NCI-H2227 (cell line): ENCODE measurements around the gene TTC7B.

Experiments
- DNase-seq: peaks from one replicate; lab custom pipeline; 2025; ENCODE audit not compliant: unreplicated experiment; lab: John Stamatoyannopoulos, UW

The TTC7B gene

GRCh38 chr14:90651271-90651804 is 164.9 kb downstream of the TTC7B start:
- no peak for DNase-seq

DNA sequence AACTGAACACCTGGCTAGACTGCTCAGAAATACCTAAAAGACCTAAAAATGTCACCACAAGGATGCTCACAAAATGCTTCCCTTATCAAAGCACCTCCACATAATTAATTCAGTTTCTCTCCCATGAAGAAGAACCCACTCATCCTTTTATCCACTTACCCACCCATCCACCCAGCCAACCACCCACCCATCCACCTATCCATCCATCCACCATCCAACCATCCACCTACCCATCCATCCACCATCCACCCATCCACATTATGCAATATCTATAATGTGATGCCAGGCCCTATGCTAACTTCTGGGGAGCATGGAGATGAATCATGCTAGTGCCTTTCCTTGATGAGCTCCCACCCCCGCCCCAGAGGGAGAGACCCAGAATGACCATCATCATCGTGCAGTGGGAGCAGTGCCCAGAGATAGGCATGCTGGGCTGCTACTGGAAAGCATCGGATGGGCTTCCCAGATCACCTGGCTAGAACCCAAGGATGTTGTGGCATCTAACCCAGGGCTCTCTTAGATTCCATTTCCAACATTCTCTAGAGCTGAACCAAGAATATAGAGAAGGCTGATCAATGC is 166.6 kb downstream of the TTC7B start:
- DNase-seq, result no peak

GRCh38 chr14:90649083-90649482 is 167.1 kb downstream of the TTC7B start:
- no peak for DNase-seq

- DNase-seq, result no peak
Measured at GRCh38 chr14:90648421-90648820, 167.8 kb downstream of the TTC7B start.

DNA sequence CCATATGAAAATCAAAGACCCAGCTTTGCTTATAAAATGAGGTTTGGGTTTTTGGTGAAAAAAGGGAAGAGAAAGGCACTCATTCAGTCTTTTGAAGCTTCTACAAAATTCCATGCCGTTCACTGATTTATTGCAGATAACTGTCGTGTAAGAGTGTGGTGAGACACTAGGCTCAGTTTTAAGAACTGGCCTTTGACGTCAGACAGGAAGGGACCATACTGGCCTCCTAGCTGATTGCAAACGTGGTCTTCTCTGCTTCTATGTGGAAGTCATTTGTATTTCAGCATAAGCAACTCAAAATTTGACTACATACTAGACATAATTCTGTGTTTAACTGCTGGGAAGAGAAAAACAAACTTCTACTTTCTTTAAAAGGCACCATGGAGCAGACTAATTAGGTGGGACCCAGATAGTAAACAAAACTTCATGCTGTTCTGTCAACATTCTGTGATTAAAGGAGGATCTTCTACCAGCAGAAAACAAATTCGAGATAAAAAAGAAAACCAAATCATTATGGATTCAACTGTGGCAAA is 168.7 kb downstream of the TTC7B start:
- DNase-seq, result no peak

GRCh38 chr14:90645842-90646443 is 170.3 kb downstream of the TTC7B start:
- DNase-seq, result no peak

DNA sequence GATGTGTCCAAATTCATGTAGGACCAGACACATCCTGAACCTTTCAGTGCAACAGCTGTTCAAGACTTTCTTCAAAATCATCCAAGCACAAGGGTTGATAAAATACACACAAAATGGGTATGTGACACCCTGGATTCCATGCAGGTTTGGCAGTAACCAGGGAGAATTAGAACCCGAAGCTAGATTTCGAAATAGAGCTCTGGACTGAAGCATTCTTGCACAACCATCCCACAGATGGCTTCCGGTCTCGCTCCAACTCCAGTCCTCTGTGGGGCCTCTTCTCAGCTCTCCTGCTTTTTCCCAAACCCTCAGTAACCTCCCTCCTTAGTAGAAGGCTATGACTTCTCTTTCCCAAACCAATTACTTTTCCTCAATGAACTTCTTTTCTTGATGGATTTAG is 171.3 kb downstream of the TTC7B start:
- DNase-seq, result no peak

DNA sequence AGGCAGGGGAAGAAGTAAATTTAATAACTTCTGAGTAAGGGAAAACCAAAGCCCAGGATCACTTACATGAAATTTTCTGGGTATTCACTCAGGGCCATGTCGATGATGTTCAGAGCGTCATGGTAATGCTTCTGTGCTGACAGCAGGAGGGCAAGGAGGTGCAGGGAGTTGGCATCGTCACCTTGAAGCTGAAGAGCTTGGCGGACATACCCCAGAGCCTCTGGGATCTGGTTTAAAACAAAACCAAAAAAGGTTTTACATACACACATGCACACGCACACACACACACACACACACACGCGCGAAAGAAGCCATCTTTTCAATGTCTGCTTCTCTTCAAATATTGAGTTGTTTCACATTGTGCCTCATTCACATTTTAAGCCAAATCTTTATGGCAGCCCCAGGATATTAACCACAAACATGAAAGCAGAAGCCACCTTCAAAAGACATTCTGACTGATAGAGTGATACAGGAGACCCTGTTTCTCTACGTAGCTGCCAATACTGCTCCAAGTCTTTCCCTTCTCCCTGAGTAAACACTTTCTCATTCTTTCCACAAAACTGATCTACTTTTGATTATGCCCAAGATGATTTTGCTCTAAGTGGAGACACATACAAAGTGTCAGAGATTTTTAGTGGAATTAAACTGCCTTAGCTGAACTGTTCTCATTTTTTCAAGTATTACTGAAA is 172.1 kb downstream of the TTC7B start:
- no peak for DNase-seq

DNA sequence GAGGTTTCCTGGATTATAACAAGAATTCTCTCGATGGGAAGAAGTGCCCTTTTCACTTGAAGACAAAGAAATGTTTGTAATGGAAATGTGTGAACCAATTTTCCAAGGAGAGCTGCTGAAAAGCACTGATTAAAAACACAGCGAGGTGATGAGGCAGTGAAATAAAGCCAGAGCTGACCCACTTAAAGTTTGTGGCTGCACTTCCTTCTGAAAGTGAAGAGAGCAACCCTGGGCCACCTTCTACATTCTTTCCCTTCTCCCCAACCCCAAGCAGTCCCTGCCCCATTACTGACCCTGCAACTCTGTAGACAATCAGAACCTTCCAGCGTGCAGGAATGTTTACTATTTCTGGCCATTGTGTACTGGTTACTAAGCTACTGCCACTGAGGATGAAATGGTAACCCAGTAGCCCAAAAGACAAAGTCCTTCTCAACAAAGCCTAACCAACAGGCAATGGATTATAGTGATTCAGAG is 173.9 kb downstream of the TTC7B start:
- no peak for DNase-seq

- no peak for DNase-seq
Measured at GRCh38 chr14:90641615-90642243, 174.5 kb downstream of the TTC7B start.

DNA sequence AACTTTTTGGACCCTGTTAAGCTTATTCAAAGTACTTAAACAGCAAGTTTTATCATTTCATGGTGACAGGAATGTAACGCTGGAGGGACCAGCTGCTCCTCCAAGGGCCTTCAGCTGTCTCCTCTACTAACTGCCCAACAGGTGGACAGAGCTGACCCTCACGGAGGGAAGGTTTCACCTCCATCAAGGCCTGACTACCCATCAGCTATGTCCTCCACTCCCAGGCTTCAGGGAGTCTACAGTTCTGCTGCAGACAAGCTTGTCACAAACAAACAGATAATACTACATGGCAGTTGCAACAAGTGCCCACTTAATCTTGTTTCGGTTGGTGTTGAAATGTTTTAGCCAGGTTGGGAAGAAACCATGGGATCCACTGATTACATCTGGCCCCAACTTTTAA is 175.1 kb downstream of the TTC7B start:
- DNase-seq, result no peak

- no peak for DNase-seq
Measured at GRCh38 chr14:90639641-90640040, 176.6 kb downstream of the TTC7B start.

DNA sequence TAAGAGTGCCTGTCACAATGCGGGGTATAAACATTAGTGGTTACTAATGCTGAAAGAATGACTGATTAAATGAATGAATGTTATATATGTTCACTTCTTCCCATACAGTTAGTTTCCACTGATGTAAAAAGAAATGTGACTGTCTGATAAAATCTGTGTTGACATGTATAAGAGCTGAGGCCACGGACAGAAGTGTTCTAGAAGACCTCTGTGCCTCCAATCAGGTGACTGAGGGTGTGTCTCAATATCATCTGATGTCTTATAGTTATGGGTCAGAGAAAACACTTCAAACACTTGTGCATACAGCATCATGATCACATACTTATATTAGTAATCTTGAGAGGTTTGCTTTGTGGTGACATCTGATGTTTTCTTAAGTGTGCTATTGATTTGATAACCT is 183.4 kb downstream of the TTC7B start:
- no peak for DNase-seq

- no peak for DNase-seq
Measured at GRCh38 chr14:90632451-90632850, 183.8 kb downstream of the TTC7B start.

GRCh38 chr14:90630171-90630806 is 185.9 kb downstream of the TTC7B start:
- no peak for DNase-seq

- DNase-seq, result no peak
Measured at GRCh38 chr14:90629471-90629870, 186.8 kb downstream of the TTC7B start.

DNA sequence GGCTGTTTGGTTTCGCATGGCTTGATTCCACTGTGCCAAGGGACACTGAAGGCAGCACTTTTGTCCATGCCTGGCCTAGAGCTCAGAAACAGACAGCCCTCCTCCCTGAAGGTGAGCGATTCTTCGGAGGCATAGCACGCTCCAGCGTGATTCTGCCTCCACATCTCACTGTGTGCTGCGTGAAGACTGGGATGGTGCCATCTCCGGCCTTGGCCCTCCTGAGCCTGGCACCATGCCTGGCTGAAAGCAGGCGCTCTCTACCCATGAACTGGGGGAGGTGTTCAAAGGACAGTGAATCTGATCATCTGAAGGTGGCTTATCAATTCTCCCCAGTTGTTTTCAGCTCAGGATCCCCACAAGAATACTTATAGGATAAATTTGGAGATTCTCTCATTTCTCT is 187.4 kb downstream of the TTC7B start:
- no peak for DNase-seq

DNA sequence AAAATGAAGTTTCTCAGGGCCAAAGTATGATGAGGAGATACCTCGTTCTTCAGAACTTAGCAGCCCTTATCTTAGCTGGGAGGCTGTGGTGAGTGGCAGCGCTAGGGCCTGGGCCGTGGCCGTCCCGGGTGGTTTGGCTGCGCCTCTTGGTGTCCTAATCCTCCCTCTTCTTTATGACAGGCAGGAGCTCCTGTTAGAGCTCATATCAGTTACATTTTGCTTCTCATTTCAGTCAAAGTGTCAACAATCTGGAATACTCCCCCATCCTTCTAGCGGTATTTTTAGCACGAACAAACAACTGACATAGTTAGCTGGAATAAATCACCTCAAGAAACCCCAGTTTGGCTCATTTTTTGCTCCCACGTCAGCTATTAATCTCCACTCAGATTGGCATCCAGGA is 188.8 kb downstream of the TTC7B start:
- DNase-seq, result no peak

DNA sequence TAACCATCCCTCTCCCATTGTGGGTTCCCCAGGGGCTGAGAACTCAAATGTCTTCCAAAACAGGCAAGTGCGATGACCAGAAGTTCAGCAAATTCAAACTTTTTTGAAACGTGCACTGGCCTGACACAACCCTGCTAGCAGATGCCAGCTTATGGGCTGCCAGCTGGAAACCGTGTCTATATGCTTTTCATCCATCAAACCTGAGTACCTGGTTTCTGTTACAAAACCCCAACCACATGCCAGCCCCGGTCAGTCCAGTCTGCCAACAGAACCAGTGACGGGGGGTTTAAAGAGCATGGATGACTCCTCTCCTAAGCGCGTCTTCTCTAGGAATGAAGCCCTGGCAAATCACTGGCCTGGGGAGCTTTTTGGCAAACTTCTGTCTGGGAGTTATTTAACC is 189.7 kb downstream of the TTC7B start:
- DNase-seq, result no peak

DNA sequence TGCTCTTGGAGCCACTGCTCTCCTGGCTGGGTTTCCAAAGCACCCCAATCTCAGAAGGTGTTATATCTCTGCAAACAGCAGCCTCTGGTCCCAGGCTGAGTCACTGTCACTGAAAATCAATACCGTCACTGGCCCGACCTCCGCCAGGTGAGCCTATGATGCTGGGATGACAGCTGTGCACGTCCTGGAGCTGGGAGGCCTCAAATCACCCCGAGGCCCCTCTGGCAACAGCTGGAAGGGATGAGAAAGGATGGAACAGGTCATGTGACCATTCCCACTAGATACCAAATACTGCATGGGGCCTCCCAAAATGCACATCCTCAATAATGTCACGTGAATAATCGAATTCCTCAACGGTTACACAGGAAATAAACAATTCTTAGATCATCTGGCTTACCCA is 190.8 kb downstream of the TTC7B start:
- no peak for DNase-seq

DNA sequence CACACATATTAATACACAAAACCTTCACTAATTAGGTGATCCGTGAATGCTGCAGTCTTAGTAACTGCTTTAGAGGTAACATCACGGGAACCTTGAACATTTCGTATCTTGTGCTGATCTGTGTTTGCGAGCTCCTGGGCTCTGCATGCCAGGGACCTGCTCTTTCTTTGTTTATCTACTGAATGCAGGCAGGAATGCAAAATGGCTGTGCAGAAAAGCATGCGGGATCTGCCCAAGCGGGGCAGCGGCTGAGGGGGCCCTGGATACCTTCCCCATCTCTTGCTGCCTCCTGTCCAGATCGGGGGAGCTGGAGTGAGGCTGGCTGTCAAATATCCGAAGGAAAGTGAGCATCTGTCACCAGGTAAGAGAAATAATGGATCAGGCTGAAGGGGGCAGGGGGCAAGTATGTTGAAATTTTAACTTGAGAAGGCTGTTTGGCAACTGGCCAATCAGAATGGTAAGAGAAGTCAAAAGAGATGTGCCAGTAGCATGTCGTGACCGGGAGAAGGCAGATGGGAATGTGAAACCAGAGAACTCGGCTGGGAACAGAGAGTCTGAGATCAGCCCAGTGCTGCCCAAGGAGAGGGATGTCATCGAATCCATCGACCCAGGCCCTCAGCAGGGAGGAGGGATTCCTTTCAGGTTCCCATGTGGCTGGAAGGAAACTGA is 191.4 kb downstream of the TTC7B start:
- DNase-seq, result no peak
